ENCODE results near the gene KRT84.
"Not testable (repeated sequence)": the region's sequence is repeated elsewhere in the genome, so short reads cannot be mapped to it uniquely, and the experiment has no call there.

The KRT84 gene

GRCh38 chr12:52360106-52360662 is 25.3 kb downstream of the KRT84 start:
- DNase-seq (ENCODE audit: low read depth), result no peak

- no peak for DNase-seq (ENCODE audit: low read depth)
Measured at GRCh38 chr12:52359621-52360061, 25.8 kb downstream of the KRT84 start.

GRCh38 chr12:52358575-52359350 is 26.7 kb downstream of the KRT84 start:
- DNase-seq (ENCODE audit: low read depth), result no peak

- no peak for DNase-seq (ENCODE audit: low read depth)
Measured at GRCh38 chr12:52356762-52357580, 28.5 kb downstream of the KRT84 start.

- DNase-seq (ENCODE audit: low read depth), result no peak
Measured at GRCh38 chr12:52356031-52356761, 29.3 kb downstream of the KRT84 start.

- DNase-seq (ENCODE audit: low read depth), result no peak
Measured at GRCh38 chr12:52355176-52355575, 30.3 kb downstream of the KRT84 start.

GRCh38 chr12:52354200-52354599 is 31.3 kb downstream of the KRT84 start:
- no peak for DNase-seq (ENCODE audit: low read depth)

GRCh38 chr12:52353766-52354165 is 31.7 kb downstream of the KRT84 start:
- DNase-seq (ENCODE audit: low read depth), result no peak

- DNase-seq (ENCODE audit: low read depth), result no peak
Measured at GRCh38 chr12:52352951-52353350, 32.5 kb downstream of the KRT84 start.

- no peak for DNase-seq (ENCODE audit: low read depth)
Measured at GRCh38 chr12:52351196-52352059, 34.0 kb downstream of the KRT84 start.

GRCh38 chr12:52350786-52351185 is 34.7 kb downstream of the KRT84 start:
- DNase-seq (ENCODE audit: low read depth), result no peak

GRCh38 chr12:52350021-52350620 is 35.3 kb downstream of the KRT84 start:
- no peak for DNase-seq (ENCODE audit: low read depth)

GRCh38 chr12:52349196-52349595 is 36.3 kb downstream of the KRT84 start:
- DNase-seq (ENCODE audit: low read depth), result no peak

GRCh38 chr12:52347551-52348510 is 37.6 kb downstream of the KRT84 start:
- no peak for DNase-seq (ENCODE audit: low read depth)

- no peak for DNase-seq (ENCODE audit: low read depth)
Measured at GRCh38 chr12:52347016-52347415, 38.4 kb downstream of the KRT84 start.

GRCh38 chr12:52346593-52346992 is 38.9 kb downstream of the KRT84 start:
- no peak for DNase-seq (ENCODE audit: low read depth)

GRCh38 chr12:52345041-52345440 is 40.4 kb downstream of the KRT84 start:
- not testable (repeated sequence) for DNase-seq (ENCODE audit: low read depth)

- DNase-seq (ENCODE audit: low read depth), result no peak
Measured at GRCh38 chr12:52344111-52344510, 41.3 kb downstream of the KRT84 start.

- DNase-seq (ENCODE audit: low read depth), result no peak
Measured at GRCh38 chr12:52343550-52343949, 41.9 kb downstream of the KRT84 start.

Data from HS-27A (cell line).